Kidney epithelial cell (primary cell): Measurements from ENCODE around the gene CDH13. TPM values are rescaled to one million over a fixed set of nuclear protein-coding genes. Genes with fewer than 3 reads are reported as not detected.

Experiments used
- DNase-seq: peaks from one replicate; pipeline ENCODE4 v3.0.0-alpha.2; 2010; ENCODE audit warnings: low read depth
- H3K27me3 ChIP-seq: 2 replicates; pipeline ENCODE4 v1.6.0; 2011; ENCODE audit warnings: low read length; ENCODE audit not compliant: control insufficient read depth, insufficient read depth
- H3K36me3 ChIP-seq: 2 replicates; pipeline ENCODE4 v1.5.1; 2011; ENCODE audit warnings: low read length; ENCODE audit not compliant: control insufficient read depth, insufficient read depth
- H3K4me3 ChIP-seq: 2 replicates; pipeline ENCODE4 v1.5.1; 2011; ENCODE audit warnings: low read depth, mild to moderate bottlenecking, control low read depth, low read length
- CTCF ChIP-seq: IDR thresholded peaks from 2 replicates; pipeline ENCODE4 v1.5.1; 2011; ENCODE audit warnings: mild to moderate bottlenecking, moderate library complexity, low read length, control low read depth, inconsistent platforms; ENCODE audit not compliant: insufficient read depth, poor library complexity, severe bottlenecking
- total RNA-seq: library from RNA; depleted of rRNA; stranded (reverse); fragments of >200 nt; gene quantifications from 2 replicates; pipeline ENCODE4 v1.2.3, GENCODE V29; 2015

Gene CDH13
- total RNA-seq, 1 donor from 2014 or later: 32.8 TPM

- Histone ChIP-seq H3K36me3 (no peaks in the 10 kb centered on the region), H3K4me3 (no peak overlapping the region), H3K27me3 (no peaks in the 10 kb centered on the region)
- TF ChIP-seq CTCF: no peak
- no peak for DNase-seq
Observed at GRCh38 chr16:83159049-83159448, 532.3 kb downstream of the CDH13 start.

DNA sequence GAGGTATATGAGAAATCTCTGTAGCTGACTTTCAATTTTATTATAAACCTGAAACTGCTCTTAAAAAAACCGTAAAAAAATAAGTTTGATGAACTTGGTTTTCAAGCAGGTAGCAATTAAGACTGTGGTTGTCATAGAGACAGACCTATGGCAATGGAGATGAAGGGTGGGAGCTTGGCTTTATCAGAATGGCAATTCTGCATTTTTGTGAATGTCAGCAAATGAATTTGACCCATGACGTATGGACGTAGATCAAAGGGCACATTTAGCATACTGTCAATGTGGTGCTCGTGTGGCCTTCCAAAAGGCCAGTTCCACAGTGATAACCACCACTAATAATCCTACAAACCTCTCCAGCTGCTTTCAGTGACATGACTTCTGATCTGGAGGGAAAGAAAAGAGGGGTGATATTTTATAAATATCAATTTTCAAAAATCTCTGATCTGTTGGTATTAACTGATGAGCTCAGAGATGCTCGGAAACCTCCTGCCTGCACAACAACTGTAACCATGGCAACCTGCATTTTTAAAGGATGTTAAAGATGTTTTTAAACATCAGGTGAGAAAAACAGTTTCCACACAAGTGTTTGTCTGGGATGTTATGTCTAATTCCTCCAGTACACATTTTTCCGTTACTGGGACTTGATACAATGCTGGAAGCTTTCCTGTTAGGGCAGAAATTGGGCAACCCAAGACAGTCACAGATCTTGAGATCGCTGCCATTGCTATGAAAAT, 533.7 kb downstream of the CDH13 start:
- Histone ChIP-seq H3K27me3 (no peaks in the 10 kb centered on the region), H3K4me3 (no peak overlapping the region), H3K36me3 (no peaks in the 10 kb centered on the region)
- TF ChIP-seq CTCF: no peak
- DNase-seq: no peak

DNA sequence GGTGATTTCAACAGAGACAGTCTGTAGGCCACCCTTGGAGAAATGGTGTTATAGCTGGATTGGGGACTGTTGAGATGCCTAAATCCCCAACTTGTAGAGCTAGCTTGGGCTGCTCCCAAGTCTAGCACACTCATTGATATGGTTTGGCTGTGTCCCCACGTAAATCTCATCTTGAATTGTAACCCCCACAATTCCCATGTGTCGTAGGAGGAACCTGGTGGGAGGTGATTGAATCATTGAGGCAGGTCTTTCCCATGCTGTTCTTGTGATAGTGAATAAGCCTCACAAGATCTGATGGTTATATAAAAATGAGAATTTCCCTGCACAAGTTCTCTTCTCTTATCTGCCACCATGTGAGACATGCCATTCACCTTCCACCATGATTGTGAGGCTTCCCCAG, 536.0 kb downstream of the CDH13 start:
- no peak for DNase-seq
- Histone ChIP-seq H3K27me3 (no peaks in the 10 kb centered on the region), H3K4me3 (no peak overlapping the region), H3K36me3 (no peaks in the 10 kb centered on the region)
- no peak for TF ChIP-seq CTCF

GRCh38 chr16:83164816-83165215, 538.0 kb downstream of the CDH13 start:
- H3K36me3 ChIP-seq: no peaks in the 10 kb centered on the region
- TF ChIP-seq CTCF: no peak
- no peaks in the 10 kb centered on the region for H3K27me3 ChIP-seq
- H3K4me3 ChIP-seq: no peak overlapping the region
- DNase-seq: no peak

DNA sequence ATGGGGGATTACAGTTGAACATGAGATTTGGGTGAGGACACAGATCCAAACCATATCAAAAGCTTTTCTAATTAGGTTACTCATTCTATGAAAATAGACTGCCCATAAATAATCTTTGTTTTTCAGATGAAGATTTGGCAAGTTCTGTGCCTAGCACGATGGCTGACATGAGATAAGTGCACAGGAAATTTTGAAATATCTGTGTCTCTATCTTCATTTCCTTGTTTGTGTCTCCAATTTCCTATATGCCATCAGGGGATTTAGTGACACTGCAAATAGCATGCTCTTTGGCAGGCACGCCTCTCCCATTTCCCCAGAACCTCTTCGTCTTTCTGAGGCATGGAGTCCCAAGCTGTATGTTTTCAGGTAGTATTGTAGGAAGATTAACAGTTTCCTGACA, 544.6 kb downstream of the CDH13 start:
- no peak overlapping the region for H3K4me3 ChIP-seq
- no peaks in the 10 kb centered on the region for H3K36me3 ChIP-seq
- no peaks in the 10 kb centered on the region for H3K27me3 ChIP-seq
- TF ChIP-seq CTCF: no peak
- no peak for DNase-seq

- no peak for TF ChIP-seq CTCF
- Histone ChIP-seq H3K4me3 (no peak overlapping the region), H3K27me3 (no peaks in the 10 kb centered on the region), H3K36me3 (no peaks in the 10 kb centered on the region)
- DNase-seq: no peak
Observed at GRCh38 chr16:83174671-83175070, 547.9 kb downstream of the CDH13 start.
